RWPE1 (cell line): Measurements from ENCODE around the gene MKI67.
A peak's percentile ranks its signal among the peaks of the same experiment; 100 is the strongest.

ENCODE experiments used
- CTCF ChIA-PET: fragments of 350-600 bp; sonication (Branson Sonifier 250); formaldehyde crosslinking; extraction: SDS; loops from one replicate; lab custom pipeline; 2021; lab: Yijun Ruan, JAX
- POLR2A ChIA-PET: fragments of 400-600 bp; formaldehyde crosslinking; extraction: SDS; loops from one replicate; lab custom pipeline; 2020; ENCODE audit warnings: antibody characterized with exemption; ENCODE audit not compliant: low non-redundant PET; lab: Yijun Ruan, JAX
- DNase-seq: peaks from one replicate; pipeline ENCODE4 v3.0.0; 2012; ENCODE audit warnings: low spot score
- H3K27ac ChIP-seq: fragments of 450-650 bp; 2 replicates; pipeline ENCODE4 v1.5.1; 2017
- TF ChIP-seq, protein P1 (sequence below): fragments of 450-650 bp; conservative IDR thresholded peaks from 2 replicates; pipeline ENCODE4 v1.5.1; 2017; ENCODE audit warnings: low read depth, mild to moderate bottlenecking

Gene MKI67

DNA sequence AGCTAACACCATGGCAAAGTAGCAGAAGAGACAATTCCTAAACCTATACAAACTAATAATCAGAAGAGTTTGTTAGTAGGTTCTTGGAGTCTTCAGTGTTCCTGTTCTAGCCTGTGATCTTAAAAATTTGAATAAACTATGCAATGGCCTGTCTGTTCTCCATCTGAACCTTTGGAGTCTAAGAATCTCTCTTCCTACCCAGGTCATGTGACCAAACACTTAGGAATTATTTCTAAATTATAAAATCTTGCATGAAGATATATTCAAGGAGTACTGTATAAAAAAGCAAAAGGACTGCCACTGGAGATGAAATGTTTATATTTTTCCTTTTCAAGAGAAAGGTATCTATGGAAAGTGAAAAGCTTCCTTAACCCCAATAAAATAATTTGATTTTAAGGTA, 2.4 kb downstream of the MKI67 start:
- CTCF ChIA-PET = interaction anchor here (0.9 to 1.1 kb wide), 2 partner anchors 21 to 46 kb away, joined by 3 to 4 read pairs; no protein-coding TSS in a partner anchor

DNA sequence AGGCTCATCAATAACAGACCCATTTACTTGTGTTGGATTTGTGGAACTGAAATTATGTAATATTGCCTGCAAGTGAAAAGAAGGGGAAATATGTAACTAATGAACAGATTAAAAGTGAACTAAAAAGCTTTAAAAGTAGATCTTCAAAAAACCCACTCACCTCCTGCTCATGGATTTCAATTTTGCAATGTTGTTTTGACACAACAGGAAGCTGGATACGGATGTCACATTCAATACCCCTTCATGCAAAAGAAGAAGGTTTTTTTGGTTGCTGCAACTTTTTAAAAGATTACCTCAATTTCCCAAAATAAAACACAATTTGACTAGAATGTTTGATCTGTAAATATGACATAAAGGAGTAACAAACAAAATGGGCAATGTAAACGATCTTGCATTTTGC, 3.3 kb downstream of the MKI67 start:
- TF ChIP-seq, protein P1, sequence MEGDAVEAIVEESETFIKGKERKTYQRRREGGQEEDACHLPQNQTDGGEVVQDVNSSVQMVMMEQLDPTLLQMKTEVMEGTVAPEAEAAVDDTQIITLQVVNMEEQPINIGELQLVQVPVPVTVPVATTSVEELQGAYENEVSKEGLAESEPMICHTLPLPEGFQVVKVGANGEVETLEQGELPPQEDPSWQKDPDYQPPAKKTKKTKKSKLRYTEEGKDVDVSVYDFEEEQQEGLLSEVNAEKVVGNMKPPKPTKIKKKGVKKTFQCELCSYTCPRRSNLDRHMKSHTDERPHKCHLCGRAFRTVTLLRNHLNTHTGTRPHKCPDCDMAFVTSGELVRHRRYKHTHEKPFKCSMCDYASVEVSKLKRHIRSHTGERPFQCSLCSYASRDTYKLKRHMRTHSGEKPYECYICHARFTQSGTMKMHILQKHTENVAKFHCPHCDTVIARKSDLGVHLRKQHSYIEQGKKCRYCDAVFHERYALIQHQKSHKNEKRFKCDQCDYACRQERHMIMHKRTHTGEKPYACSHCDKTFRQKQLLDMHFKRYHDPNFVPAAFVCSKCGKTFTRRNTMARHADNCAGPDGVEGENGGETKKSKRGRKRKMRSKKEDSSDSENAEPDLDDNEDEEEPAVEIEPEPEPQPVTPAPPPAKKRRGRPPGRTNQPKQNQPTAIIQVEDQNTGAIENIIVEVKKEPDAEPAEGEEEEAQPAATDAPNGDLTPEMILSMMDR = no peak
- ChIA-PET POLR2A (no interaction called here), CTCF (interaction anchor here (0.7 to 1.5 kb wide), 2 partner anchors 45 to 54 kb away, joined by 3 to 4 read pairs; no protein-coding TSS in a partner anchor)
- no peak for DNase-seq
- H3K27ac ChIP-seq = no peak overlapping the region

More for the DNA sequence above, 2.4 kb downstream of the MKI67 start:
- H3K27ac ChIP-seq = peak overlapping the region; percentile 83; the same call in 1 of the 2 replicates
- POLR2A ChIA-PET = no interaction called here
- TF ChIP-seq, protein P1 = no peak
- DNase-seq = no peak

DNA sequence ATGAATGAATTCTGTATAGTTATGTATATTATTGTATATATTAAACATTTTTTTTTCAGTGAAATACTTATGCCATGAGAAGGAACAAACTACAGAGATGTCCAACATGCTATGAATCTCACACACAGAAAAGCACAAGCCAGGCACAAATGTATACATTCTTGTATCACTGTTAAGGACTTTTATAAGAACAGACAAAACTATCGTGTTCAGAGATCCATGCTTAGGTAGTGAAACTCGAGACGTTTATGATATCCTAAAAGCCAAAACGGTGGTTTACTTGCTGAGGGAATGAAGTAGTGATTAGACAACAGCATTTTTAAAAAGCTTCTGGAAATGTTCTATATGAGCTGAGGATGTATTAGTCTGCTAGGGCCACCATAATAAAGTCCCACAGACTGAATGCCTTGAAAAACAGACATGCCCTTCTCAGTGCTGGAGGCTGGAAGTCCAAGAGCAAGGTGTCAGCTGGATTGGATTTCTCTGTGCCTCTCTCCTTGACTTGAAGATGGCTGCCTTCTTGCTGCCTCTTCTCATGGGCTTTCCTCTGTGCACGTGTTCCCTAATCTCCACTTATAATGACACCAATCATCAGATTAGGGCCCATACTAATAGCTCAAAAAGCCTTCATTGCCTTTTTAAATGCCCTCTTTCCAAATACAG, 4.3 kb downstream of the MKI67 start:
- ChIA-PET POLR2A (no interaction called here), CTCF (interaction anchor here (1.5 kb wide), 1 partner anchor 44 kb away, joined by 4 read pairs; no protein-coding TSS in a partner anchor)
- no peak for DNase-seq
- TF ChIP-seq, protein P1 = no peak
- no peak overlapping the region for H3K27ac ChIP-seq

DNA sequence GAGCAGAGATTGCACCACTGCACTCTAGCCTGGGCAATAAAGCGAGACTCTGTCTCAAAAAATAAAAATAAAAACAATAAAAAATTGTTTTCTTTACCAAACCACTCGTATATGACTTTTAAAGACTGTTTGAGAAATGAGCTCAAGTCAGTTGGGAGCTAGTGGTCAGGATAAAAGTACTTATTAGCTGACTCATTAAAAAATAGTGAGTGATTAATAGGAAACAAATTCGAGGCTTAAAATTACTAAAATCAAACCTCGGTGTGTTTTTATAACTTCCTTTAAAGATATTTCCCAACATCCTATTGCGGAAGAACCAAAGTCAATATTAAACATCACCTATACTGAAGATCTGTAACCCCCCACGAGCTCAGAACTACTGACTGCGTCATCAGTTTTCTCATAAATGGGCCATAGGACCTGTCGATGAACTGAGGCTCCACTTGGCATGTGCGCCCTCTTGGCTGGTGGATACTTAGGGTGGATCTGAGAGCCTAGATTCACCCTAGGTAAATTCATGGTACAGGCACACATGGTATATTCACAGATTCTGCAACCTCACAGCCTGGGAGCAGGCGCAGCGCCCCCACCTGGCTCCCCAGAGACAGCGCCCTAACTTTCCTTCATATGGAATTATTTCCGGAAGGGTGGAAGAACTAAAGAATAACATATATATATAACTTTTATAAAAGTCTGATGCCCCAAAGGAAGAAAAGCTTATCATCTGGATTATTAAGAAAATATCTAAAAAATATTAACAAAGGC, 9.2 kb downstream of the MKI67 start:
- H3K27ac ChIP-seq = no peak overlapping the region
- TF ChIP-seq, protein P1 = no peak
- ChIA-PET POLR2A (no interaction called here), CTCF (interaction anchor here (0.5 to 0.7 kb wide), 3 partner anchors 26 to 222 kb away, joined by 3 read pairs; no protein-coding TSS in a partner anchor)
- no peak for DNase-seq

DNA sequence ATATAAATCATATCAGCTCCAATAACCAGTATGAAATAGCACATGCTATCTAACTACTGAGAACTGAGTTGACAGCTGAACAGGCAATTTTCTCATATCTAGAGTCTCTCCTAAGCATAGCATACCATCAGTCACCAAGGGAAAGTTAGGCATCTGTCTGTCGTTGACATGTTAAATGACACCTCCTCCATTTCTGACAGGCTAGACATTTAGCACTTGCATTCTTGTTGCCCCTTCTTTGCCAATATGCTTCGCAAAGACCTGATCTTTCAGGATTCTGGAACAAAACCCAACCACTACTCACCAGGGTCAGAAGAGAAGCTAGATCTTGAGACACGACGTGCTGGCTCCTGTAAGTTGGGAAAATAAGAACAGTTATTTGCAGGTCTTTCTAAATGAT, 10.0 kb downstream of the MKI67 start:
- no peak overlapping the region for H3K27ac ChIP-seq
- ChIA-PET POLR2A (no interaction called here), CTCF (interaction anchor here (0.7 kb wide), 1 partner anchor 9 kb away, joined by 4 read pairs; no protein-coding TSS in a partner anchor)
- TF ChIP-seq, protein P1 = no peak
- no peak for DNase-seq

DNA sequence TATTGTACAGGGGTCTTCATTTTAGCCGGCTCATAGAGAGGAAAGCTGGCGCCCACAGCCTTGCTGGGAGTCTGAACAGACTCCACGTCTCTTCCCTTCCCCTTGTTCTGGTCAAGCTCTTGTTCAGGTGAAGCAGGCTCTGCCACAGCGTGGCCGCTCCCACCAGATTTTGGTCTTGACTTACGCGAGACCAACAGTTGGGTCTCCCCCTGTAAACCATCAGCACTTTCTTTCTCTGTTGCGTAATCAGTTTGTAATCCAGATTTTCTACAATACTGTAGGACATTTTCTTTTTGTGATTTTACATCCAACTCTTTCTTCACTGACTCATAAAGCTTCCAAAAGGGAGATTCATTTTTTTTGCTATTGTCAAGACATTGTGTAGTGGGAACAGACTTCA, 10.9 kb downstream of the MKI67 start:
- no peak overlapping the region for H3K27ac ChIP-seq
- CTCF ChIA-PET = no interaction called here
- POLR2A ChIA-PET = no interaction called here
- TF ChIP-seq, protein P1 = no peak
- DNase-seq = no peak
